Hematopoietic multipotent progenitor cell treated with erythropoietin and hydrocortisone succinate and interleukin-3 and kit ligand, for 4 days (in vitro differentiated cells): ENCODE measurements around the gene FOXA3.
"Not testable (repeated sequence)": the region's sequence is repeated elsewhere in the genome, so short reads cannot be mapped to it uniquely, and the experiment has no call there.

Source experiments
- DNase-seq: peaks from one replicate; pipeline ENCODE4 v3.0.0-alpha.2; 2015

The FOXA3 gene

DNA sequence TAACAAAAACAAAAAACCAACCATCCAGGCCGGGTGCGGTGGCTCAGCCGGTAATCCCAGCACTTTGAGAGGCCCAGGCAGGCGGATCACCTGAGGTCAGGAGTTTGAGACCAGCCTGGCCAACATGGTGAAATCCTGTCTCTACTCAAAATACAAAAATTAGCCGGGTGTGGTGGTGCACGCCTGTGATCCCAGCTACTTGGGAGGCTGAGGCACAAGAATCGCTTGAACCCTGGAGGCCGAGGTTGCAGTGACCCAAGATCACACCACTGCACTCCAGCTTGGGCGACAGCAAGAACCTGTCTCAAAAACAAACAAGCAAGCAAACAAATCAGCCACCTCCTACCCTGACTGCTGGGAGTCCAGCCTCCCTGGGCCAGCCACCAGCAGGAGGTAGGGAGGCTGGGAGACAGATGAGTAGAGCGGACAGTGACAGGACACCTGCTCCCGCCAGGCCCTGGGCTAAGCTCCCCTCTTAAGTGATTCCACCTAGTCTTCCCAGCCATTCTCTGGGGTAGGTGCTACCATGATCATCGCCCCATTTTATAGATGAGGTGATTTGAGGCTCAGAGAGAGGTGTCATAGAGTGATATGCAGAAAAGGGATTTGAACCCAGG lies 32.0 kb downstream of the FOXA3 start:
- DNase-seq = not testable (repeated sequence)

DNA sequence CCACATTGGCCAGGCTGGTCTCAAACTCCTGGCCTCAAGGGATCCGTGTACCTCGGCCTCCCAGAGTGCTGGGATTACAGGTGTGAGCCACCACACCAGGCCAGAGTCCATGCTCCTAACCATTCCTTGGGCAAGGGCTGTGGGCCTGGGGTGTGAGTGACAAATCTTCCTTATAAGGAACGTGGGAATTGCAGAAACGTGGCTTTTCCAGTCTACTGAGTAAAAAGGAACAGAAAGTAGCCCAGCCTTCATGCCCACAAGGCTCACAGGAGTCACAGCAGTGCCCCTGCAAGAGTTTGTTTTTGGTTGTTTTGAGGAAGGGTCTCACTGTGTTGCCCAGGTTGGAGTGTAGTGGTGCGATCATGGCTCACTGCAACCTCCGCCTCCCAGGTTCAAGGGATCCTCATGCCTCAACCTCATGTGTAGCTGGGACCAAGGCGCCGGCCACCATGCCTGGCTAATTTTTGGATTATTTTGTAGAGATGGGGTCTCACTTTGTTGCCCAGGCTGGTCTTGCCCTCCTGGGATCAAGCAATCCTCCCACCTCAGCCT lies 33.2 kb downstream of the FOXA3 start:
- DNase-seq = no peak

DNA sequence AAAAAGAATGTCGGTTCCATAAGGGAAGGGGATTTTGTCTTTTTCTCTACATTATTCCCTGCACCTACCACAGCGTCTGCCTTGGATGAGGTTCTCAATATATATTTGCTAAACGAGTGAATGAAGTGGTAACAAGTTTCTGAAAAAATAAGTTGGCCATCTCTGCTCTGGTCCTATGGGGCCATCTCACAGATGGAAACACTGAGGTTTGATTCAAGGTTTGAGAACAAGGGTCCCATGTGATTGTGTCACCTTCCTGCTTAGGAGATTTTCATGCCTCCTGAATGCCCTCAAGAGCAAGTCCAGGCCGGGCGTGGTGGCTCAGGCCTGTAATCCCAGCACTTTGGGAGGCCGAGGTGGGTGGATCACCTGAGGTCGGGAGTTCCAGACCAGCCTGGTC lies 35.1 kb downstream of the FOXA3 start:
- no peak for DNase-seq

DNA sequence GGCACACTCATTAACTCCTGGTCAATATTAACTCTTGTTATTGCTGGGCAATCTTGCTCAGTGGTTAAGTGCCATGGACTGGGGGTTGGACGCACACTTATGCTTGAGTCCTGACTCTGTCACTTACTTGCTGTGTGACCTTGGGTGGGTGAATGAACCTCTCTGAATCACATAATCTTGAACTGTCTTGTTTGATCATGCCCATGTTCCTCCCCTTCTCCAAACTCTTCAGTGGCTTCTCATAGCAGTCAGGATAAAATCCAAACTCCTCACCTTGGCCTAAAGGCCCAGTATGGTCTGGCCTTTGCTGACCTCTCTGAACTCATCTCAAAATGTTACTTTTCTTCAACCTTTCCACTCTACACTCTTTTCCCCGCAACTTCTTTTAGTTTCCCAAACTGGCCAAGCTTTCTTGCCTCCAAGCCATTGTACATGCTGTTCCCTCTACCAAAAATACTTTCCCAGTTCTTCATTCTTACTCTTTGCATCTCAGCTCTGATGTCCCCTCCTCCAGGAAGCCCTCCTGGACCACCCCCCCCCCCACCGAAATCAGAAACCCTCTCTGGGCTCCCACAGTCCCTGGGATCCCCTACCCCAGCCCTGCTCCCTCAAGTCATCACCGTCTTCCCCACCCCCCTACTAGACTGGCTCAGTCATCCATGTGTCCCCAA lies 35.9 kb downstream of the FOXA3 start:
- no peak for DNase-seq

DNA sequence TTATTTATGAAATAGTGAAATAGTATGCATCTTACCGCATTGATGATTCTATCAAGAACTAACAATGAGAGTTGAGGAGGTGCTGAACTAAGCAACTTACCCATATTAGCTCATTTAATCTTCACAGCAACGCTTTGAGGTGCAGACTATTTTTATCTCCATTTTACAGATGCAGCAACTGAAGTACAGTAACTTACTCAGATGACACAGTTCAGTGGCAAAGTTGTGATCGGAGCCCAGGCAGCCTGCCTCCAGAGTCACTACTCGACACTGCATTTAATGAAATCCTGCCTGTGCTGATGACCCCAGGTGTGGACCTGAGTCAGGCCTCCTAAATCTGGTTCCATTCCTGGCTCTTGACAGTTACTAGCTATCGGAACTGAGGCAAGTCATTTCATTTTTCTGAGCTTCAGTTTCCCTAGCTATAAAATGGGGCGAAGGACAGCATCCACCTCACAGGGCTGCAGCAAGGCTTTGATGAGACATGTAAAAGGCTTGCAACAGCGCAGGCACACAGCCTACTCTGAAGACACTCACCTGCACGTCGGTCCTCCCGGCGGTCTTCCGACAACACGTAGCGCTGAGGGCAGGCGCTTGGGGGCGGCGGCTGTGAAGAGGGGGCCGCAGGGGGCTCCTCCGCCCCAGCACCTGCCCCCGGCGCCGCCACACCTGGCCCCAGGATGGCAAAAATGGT lies 36.8 kb downstream of the FOXA3 start:
- peak; percentile 68 for DNase-seq

DNA sequence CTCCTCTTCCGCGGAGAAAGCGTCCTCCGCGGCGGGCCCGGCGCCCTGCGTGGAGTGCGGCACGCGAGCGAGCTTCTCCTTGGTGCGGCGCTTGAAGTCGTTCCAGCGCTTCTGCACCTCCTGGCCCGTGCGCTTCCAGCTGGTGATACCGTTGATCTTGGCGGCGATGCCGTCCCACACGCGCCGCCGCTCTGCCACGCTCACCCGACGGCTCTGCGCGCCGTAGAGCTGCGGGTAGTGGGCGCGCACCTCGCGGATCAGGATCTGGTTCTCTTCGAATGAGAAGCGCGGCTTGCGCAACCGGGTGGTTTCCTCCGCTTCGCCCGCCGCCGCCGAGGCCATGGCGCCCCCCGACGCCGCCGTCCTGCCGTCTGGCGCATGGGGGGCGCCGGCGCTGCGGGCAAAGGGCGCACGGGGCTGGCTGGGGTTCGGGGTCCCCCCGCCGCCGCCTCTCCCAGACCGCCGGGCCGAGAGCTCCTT lies 37.3 kb downstream of the FOXA3 start:
- DNase-seq = peak; percentile 79

DNA sequence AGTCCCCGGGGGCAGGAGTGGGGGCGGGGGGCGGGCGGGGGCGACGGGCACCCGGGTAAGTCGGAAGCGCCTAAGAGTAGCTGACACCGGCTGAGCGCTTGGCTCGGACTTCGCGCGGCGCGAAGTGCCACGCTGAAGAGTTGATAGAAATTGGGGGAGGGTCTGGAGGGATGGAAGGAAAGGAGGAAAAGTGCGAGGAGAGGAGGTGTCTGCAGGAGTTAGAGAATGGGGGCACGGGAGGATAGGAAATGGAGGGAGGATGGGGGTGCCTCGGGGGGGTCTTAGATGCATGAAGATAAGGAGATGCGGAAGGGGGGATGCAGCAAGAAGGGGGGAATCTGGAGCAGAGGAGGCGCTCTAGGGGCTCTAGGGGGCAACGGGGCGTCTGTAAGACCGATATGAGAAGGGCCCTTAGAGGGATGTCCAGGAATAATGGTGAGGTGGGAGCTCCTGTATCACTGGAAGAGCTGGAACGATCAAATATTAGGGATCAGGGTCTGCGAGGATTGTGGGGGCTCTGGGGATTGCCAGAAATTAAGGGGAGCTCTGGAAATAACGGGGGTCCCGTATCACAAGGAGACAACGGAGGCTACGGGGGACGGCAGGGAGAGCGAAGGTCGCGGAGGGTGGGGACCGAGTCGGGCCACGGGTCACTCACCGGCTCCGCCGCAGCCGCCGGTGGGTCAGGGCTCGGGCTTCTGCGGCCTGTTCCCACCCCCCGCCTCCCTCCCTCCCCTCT lies 38.0 kb downstream of the FOXA3 start, which contains the start of gene MYPOP:
Gene MYPOP, minus strand, starts transcription at position 702 of the 739 bp plus-strand sequence. CDS start 840 bp downstream, outside the sequence.
- peak; percentile 53 for DNase-seq

DNA sequence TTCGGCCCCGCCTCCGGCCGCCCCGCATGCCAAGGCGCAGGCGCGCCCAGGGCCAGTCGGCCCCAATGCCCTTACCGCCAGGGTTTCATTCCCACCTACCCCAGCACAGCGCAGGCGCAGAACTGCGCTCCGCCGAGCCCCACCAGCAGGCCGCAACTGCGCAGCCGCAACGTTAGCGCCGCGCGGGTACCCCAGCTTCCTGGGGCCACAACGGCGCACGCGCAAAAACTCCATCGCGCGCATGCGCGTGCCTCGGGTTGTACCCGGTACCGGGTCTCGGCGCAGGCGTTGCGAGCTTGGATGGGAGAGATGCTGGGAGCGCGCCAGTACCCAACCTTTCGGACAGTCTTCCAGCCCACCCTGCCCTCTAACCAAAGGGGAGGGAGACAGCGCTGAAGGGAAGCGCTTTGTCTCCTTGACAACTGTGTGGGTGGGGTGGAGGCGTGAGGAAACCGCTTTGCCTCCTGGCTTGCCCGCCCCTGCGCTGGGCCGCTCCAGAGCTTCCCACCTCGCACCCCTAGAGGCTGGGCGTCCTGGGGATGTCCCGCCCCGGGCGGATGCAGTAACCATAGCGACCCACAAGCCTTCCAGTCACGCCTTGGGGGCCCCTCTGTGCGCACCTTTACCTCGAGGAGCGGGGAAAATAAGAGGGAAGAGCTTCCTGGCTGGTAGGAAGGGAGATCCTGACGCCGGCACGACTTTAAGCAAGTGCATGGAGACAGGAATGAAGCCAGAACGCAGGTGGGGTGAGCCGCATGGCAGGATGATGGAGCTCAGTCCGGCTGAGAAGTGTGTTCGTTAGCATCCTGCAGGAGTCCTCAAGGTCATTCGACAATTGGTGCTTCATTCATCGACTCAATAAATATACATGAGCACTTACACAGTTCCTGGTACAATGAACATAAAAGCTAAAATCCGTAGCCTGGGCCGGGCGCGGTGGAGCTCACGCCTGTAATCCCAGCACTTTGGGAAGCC lies 38.8 kb downstream of the FOXA3 start:
- DNase-seq = peak; percentile 99

DNA sequence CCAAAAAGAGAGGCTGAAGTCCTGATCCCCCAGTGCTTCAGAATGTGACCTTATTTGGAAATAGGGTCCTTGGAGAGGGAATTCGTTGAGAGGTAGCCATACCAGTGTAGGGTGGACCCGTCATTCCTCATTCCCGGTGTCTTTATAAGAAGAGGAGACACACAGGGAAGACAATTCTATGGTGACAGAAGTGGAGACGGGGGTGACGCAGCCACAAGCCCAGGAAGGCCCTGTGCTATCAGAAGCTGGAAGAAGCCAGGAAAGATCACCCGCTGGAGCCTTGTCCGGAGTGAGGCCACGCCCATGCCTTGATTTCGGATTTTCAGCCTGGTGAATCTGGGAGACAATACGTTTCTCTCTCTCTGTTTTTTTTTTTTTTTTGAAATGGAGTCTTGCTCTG lies 40.9 kb downstream of the FOXA3 start:
- no peak for DNase-seq

DNA sequence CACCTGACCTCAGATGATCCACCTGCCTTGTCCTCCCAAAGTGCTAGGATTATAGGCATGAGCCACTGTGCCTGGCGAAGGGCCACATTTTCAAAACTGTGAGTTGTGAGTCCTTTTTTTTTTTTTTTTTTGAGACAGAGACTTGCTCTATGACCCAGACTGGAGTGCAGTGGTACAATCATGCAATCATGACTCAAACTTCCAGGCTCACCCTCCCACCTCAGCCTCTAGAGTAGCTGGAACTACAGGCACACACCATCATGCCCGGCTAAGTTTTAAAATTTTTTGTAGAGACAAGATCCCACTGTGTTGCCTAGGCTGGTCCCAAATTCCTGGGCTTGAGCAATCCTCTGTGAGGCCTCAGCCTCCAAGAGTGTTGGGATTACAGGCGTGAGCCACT lies 42.1 kb downstream of the FOXA3 start:
- DNase-seq = no peak

DNA sequence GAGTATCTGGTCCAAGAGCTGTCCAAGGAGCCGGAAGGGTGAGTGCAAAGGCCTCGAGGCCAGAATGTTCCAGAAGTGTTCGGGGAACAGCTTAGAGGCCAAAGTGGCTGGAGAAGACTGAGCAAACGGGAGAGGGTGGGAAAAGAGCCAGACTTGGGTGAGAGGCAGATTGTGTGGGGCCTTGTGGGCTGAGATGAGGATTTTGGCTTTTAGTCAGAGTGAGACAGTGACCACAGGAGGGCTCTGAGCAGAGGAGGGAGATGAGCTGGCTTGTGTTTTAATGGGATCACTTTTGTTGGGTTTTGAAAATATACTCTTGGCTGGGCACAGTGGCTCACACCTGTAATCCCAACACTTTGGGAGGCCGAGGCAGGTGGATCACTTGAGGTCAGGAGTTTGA lies 44.8 kb downstream of the FOXA3 start:
- DNase-seq = no peak

DNA sequence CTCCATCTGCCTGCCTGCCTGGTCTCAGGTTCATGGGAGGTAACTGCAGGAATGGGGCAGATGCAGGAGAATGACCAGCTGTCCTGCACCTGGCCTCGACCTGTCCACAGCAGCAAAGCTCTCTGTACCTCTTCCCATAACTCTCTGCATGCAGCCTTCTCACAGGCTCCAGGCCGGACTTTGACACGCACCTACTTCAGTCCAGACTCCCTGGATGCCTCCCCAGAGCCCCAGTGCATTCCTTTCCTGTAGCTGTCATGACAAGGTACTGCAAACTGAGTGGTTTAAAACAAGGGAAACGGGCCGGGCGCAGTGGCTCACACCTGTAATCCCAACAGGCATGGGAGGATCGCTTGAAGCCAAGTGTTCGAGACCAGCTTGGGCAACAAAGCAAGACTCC lies 47.2 kb downstream of the FOXA3 start:
- no peak for DNase-seq

DNA sequence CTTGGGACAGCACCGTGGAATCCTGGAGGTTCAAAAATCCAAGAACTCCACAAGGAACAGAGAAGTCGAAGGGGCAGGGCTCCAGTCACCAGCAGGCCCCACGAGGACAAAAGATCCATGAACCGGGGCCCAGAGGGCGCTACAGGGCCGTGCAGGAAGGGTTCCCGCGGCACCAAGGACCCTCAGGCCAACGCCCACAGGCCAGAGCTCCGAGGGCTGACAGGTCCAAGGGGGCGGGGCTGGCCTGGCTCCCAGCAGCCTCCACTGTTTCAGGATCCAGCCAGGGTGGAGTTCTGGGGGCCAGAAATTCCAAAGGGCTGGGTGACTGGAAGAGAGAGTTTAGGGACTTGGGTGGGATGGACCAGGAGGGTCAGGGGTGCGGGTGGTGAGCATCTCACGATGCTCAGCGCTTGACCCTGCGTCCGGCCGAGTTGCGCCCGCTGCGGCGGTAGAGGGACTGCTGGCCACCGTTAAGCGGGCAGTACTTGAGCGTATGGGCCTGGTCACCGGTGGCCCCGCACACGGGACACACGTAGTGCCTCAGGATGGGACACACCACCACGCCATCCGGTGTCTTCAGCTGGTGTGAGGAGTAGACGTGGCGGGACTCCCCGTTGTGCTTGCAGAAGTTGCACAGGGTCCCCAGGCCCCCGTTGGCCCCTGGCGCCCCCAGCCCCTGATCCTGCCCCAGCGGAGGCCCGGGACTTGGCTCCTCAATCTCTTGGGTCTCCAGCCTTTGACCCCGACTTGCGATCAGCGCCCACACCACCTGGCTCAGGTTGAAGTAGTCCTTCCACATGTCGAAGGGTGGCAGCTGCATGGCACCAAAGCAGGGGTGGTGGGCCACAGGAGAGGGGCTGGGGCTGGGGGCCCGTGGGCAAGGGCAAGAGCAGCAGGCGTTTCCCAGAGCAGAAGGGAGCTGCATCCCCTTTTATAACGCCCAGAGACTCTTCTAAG lies 50.0 kb downstream of the FOXA3 start, which contains the start of gene NANOS2:
Gene NANOS2, minus strand, starts transcription at position 905 of the 957 bp plus-strand sequence. Its CDS starts 85 bp downstream, at position 820.
- peak; percentile 73 for DNase-seq

DNA sequence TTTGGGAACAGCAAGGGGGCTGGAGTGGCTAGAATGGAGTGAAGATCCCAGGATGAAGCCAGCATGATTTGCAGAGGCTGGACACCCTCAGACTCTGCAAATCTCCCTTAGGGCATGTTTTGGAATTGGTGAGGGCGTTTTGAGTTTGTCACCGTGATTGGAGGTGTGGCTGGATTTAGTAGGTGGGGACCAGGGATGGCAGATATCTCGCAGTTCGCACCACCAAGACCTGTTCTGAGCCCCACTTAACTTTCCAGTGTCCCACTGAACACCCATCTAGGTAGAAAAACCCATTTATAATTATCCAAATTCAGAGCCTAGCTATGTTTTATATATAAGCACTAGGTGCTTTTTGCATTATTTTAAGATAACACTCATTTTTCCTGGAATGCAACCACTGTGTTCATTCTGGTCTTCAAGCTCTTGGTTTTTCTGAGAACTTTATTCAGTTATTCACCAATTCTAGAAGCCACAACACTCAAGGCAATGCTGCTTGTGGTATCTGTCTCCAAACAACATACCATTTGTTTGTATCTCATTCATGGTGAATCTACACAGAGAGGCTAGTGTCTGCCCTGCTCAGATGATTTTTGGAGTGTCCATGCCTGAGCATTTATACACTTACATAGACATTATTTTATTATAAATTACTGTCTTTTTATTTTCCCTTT lies 53.4 kb downstream of the FOXA3 start:
- peak; percentile 65 for DNase-seq

DNA sequence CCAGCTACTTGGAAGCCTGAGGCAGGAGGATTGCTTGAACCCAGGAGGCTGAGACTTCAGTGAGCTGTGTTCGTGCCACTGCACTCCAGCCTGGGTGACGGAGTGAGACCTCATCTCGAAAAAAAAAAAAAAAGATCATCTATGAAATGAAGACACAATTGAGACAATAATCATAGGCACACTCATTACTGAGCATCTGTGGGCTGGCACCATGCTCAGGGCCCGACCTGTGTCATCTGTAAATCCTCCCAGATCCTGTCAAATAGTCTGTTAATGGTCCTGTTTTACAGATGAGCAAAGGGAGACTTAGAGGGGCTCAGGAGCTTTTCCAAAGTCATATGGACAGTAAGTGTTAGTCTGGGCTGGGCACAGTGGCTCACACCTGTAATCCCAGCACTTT lies 54.6 kb downstream of the FOXA3 start:
- no peak for DNase-seq

DNA sequence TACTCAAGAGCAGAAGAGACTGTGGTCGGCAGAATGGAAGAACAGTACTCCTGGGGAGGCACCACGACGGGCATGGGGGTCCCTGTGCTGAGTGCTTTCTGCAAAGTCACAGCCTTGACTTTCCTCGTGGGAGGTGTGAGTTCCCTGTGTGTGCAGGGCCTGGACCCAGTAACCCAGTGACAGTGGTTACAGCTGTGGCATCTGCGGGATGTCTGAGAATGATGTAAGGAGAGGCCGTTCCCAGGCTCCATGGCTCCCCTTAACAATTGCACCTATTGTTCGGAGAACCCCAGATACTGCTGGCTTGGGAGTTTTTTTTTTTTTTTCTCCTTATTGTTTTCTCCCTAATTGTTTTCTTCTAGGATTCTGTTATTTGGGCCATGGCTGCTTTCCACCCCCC lies 55.6 kb downstream of the FOXA3 start:
- DNase-seq = no peak

DNA sequence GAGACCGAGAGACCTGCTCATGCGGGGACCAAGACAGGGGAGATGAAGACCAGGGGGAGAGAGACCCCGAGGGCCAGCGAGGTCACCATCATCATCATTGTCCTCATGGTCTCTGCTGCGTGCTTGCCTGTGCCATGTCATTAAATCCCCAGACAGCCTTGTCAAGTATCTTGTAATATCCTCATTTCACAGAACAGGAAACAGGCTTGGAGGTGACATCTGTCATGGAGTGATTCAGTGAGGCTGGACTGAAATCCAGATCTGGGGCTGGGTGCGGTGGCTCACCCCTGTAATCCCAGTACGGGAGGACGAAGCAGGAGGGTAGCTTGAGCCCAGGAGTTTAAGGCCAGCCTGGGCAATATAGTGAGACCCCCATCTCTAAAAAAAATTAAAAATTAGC lies 56.3 kb downstream of the FOXA3 start:
- peak; percentile 57 for DNase-seq

DNA sequence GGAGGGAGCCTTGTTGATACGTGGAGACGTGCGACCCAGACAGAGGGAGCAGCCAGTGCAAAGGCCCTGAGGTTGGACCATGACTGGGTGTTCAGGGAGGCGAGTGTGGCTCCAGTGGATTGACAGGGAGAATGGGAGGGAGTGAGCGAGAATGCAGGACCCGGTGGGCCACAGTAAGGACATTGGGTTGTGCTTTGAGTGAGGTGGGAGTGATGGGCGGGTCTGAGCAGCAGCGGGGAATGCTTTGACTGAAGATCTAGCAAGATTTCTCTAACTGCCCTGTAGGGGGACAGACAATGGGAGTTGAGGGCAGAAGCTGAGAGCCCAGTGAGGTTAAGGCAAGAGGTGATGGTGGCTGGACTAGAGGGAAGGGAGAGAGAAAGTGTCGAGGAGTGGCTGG lies 58.2 kb downstream of the FOXA3 start:
- peak; percentile 58 for DNase-seq
